MCF 10A (cell line): ENCODE measurements around the gene ZNF844. TPM values are rescaled to one million over a fixed set of nuclear protein-coding genes. Genes with fewer than 3 reads are reported as not detected.
A peak's percentile ranks its signal among the peaks of the same experiment; 100 is the strongest.

Experiments used
- BruUV-seq: library from RNA; stranded (reverse); fragments of 400-500 nt; replicated peaks from 2 replicates; lab custom pipeline; 2021; lab: Mats Ljungman, UMichigan
- CTCF ChIA-PET: fragments of 300-600 bp; sonication (Branson Sonifier 250); formaldehyde crosslinking; extraction: SDS; loops from one replicate; lab custom pipeline; 2021; ENCODE audit warnings: antibody characterized with exemption, inconsistent platforms; lab: Yijun Ruan, JAX
- POLR2A ChIA-PET: fragments of 300-600, 350-650 bp; sonication (Branson Sonifier 250); formaldehyde crosslinking; extraction: SDS; loops from one replicate; lab custom pipeline; 2020; ENCODE audit warnings: antibody characterized with exemption, inconsistent platforms; lab: Yijun Ruan, JAX
- DNase-seq: peaks from one replicate; pipeline ENCODE4 v3.0.0-alpha.2; 2018; ENCODE audit not compliant: unreplicated experiment
- H3K27ac Mint-ChIP-seq: one replicate; pipeline ENCODE4 v1.8.0; 2022; ENCODE audit warnings: mild to moderate bottlenecking, low read depth, mixed read lengths; ENCODE audit not compliant: unreplicated experiment
- H3K27me3 Mint-ChIP-seq: one replicate; pipeline ENCODE4 v1.8.0; 2022; ENCODE audit warnings: mixed read lengths; ENCODE audit not compliant: insufficient read depth, unreplicated experiment
- H3K36me3 Mint-ChIP-seq: one replicate; pipeline ENCODE4 v1.8.0; 2022; ENCODE audit warnings: mild to moderate bottlenecking, moderate library complexity, mixed read lengths; ENCODE audit not compliant: insufficient read depth, unreplicated experiment
- H3K4me1 Mint-ChIP-seq: one replicate; pipeline ENCODE4 v1.8.0; 2022; ENCODE audit warnings: mixed read lengths; ENCODE audit not compliant: insufficient read depth, unreplicated experiment
- H3K4me3 Mint-ChIP-seq: one replicate; pipeline ENCODE4 v1.8.0; 2022; ENCODE audit warnings: mild to moderate bottlenecking, moderate library complexity, mixed read lengths; ENCODE audit not compliant: unreplicated experiment
- H3K9me3 Mint-ChIP-seq: one replicate; pipeline ENCODE4 v1.8.0; 2022; ENCODE audit warnings: mixed read lengths; ENCODE audit not compliant: unreplicated experiment
- intact Hi-C: fragments of 100-400 bp; cut with micrococcal nuclease; formaldehyde crosslinking; loops from 2 replicates; pipeline ENCODE4 v1.14.1; 2022
- total RNA-seq: library from RNA; stranded (reverse); gene quantifications from 2 replicates; pipeline ENCODE4 v1.2.3, GENCODE V29; 2022
- TF ChIP-seq, protein P1 (sequence below): fragments of 200-600 bp; IDR thresholded peaks from one replicate; pipeline ENCODE4 v1.8.0; 2022; ENCODE audit warnings: antibody characterized with exemption, mild to moderate bottlenecking; ENCODE audit not compliant: unreplicated experiment

Gene ZNF844
- total RNA-seq, 1 experiment from 2014 or later = not detected

DNA sequence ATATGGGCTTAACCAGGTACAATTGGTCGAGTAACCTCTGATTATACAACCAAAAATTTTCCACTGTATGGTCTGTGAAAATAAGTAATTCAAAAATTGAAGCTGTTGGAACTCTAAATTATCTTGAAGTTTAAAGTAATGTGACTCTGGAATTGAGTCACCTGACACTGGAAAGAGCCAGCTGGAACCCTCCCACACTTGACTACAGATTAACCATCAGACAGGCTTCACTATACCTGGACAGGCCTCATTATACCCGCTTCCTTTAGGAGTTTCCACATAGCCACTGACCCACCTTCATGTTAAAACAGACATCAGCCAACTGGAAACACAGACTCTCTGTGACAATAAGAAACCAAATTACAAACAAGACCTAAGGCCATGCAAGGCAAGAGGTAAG is 30.3 kb upstream of the ZNF844 start:
- POLR2A ChIA-PET = no interaction called here
- intact Hi-C loops = no loop called here
- CTCF ChIA-PET = interaction anchor here (0.6 to 1.0 kb wide), 2 partner anchors 102 to 334 kb away, joined by 3 to 4 read pairs; no protein-coding TSS in a partner anchor
- DNase-seq = no peak
- no TSS peak for BruUV-seq
- TF ChIP-seq, protein P1, sequence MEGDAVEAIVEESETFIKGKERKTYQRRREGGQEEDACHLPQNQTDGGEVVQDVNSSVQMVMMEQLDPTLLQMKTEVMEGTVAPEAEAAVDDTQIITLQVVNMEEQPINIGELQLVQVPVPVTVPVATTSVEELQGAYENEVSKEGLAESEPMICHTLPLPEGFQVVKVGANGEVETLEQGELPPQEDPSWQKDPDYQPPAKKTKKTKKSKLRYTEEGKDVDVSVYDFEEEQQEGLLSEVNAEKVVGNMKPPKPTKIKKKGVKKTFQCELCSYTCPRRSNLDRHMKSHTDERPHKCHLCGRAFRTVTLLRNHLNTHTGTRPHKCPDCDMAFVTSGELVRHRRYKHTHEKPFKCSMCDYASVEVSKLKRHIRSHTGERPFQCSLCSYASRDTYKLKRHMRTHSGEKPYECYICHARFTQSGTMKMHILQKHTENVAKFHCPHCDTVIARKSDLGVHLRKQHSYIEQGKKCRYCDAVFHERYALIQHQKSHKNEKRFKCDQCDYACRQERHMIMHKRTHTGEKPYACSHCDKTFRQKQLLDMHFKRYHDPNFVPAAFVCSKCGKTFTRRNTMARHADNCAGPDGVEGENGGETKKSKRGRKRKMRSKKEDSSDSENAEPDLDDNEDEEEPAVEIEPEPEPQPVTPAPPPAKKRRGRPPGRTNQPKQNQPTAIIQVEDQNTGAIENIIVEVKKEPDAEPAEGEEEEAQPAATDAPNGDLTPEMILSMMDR = no peak
- Mint-ChIP-seq H3K27me3 (no peaks in the 10 kb centered on the region), H3K36me3 (no peaks in the 10 kb centered on the region), H3K27ac (peak overlapping the region; percentile 84), H3K9me3 (no peaks in the 10 kb centered on the region), H3K4me3 (peak overlapping the region; percentile 78), H3K4me1 (peaks cover 7% of the 10 kb centered on the region)

DNA sequence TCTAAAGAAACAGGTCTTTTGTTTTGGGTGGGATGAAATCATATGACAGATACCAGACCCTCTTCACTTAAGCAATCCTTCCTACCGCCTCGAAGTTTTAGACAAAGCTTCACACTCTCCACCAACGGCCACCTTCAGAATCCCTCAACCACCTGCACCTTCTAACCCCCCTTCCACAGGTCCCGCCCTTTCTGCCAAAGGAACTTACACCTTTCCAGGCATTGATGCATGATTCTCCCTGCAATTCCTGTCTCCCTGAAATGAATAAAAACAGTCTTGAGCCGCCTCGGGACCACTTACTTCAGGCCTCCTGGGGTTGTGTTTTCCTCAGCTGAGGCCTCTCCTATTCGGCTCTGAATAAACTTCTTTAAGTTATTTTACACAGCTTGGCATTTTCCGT is 29.9 kb upstream of the ZNF844 start:
- Mint-ChIP-seq H3K27ac (peak overlapping the region; percentile 84), H3K9me3 (no peaks in the 10 kb centered on the region), H3K36me3 (no peaks in the 10 kb centered on the region), H3K27me3 (no peaks in the 10 kb centered on the region), H3K4me3 (peak overlapping the region; percentile 78), H3K4me1 (peaks cover 7% of the 10 kb centered on the region)
- TSS peak; percentile 67 for BruUV-seq
- TF ChIP-seq, protein P1 = no peak
- DNase-seq = no peak
- intact Hi-C loops = no loop called here
- ChIA-PET POLR2A (interaction anchor here (0.6 to 0.7 kb wide), 3 partner anchors 64 to 340 kb away, joined by 3 read pairs; partner anchors contain the start of gene ZNF700), CTCF (interaction anchor here (0.6 to 1.0 kb wide), 3 partner anchors 101 to 334 kb away, joined by 3 to 5 read pairs (median 4); no protein-coding TSS in a partner anchor)

DNA sequence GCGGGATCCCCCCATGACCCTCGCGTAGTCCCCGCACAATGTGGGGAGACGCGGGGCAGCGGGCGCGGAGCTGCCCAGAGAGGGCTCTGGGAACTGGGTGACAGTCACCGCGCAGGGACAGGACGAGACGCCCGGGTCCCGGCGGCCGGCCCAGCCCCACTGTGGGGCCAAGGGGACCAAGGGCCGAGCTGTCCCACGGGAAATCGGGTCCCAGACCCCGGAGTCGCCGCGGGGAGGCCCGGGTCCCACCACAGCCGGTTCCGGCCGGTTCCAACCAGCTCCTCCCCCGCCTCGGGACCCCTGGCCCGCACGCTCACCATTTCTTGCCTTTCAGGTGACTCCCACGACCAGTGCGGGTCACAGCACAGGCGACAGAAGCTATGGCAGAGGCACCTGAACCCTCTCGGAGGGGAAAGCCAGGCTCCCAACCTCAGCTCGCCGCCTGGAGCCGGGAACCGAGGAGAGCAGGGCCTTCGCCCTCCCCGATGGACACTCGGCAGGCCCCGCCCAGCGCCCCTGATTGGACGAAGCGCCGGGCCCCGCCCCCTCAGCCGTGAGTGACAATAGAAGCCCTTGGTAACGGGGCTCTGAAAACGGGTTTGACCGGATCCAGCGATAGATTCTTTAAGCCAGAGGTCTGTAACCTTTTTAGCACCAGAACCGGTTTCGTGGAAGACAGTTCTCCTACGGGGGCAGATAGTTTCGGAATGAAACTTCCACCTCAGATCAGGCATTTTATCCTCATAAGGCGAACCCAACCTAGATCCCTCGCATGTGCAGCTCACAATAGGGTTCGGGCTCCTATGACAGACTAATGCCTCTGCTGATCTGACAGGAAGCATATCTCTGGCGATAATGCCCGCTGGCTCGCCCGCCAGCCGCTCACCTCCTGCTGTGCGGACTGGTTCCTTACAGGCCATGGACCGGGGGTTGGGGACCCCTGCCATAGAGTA is 29.0 kb upstream of the ZNF844 start, which contains the start of gene ZNF433:
Gene ZNF433 (minus strand): TSS at position 460 of the 953 bp plus-strand sequence. CDS start 140 bp downstream, at position 320.
- H3K9me3 Mint-ChIP-seq = no peaks in the 10 kb centered on the region
- intact Hi-C loops = no loop called here
- TF ChIP-seq, protein P1 = no peak
- ChIA-PET CTCF (interaction anchor here (0.6 to 1.0 kb wide), 3 partner anchors 55 to 335 kb away, joined by 4 to 5 read pairs (median 4); no protein-coding TSS in a partner anchor), POLR2A (interaction anchor here (0.6 to 0.8 kb wide), 4 partner anchors 64 to 341 kb away, joined by 3 read pairs; partner anchors contain the start of genes ZNF44 and ZNF700)
- peak within 1 kb of the TSS; percentile 78 for H3K4me3 Mint-ChIP-seq
- peak; percentile 73 for DNase-seq
- no peaks in the 10 kb centered on the region for H3K27me3 Mint-ChIP-seq
- no peaks in the 10 kb centered on the region for H3K36me3 Mint-ChIP-seq
- peak within 1 kb of the TSS; percentile 84 for H3K27ac Mint-ChIP-seq
- H3K4me1 Mint-ChIP-seq = peaks cover 7% of the 10 kb centered on the region
- no TSS peak for BruUV-seq

DNA sequence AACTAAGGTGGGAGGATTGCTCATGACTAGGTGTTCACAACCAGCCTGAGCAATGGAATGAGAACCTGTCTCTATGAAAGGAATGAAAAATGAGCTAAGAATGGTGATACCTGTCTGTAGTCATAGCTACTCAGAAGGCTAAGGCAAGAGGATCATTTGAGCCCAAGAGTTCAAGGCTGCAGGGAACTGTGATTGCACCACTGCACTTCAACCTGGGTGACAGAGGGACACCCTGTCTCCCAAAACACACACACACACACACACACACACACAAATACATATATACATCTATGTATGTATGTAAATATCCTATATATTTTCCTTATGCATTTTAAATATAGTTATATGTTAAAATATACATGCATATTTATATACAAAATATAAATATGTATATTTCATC is 21.6 kb upstream of the ZNF844 start:
- intact Hi-C loops = no loop called here
- no peak for DNase-seq
- H3K9me3 Mint-ChIP-seq = peaks cover 13% of the 10 kb centered on the region
- BruUV-seq = no TSS peak
- H3K4me3 Mint-ChIP-seq = no peak overlapping the region
- POLR2A ChIA-PET = no interaction called here
- H3K4me1 Mint-ChIP-seq = no peaks in the 10 kb centered on the region
- CTCF ChIA-PET = interaction anchor here (0.9 kb wide), 1 partner anchor 17 kb away, joined by 4 read pairs; no protein-coding TSS in a partner anchor
- no peaks in the 10 kb centered on the region for H3K36me3 Mint-ChIP-seq
- H3K27me3 Mint-ChIP-seq = no peaks in the 10 kb centered on the region
- TF ChIP-seq, protein P1 = no peak
- H3K27ac Mint-ChIP-seq = no peak overlapping the region
